T-helper 2 cell treated with Interferon-gamma antibody and Interleukin-4, amounts not matched to agents 100 ng/mL and 5 ng/mL, for 36 hours (primary cell): Measurements from ENCODE around the gene TNFAIP2. TPM values are rescaled to one million over a fixed set of nuclear protein-coding genes. Genes with fewer than 3 reads are reported as not detected.

Experiments used
- intact Hi-C: fragments of 100-400 bp; cut with micrococcal nuclease; formaldehyde crosslinking; loops from one replicate; pipeline ENCODE4 v1.15.1; 2023
- total RNA-seq: library from RNA; stranded (reverse); gene quantifications from 2 replicates; pipeline ENCODE4 v1.2.3, GENCODE V29; 2022

TNFAIP2 gene
- total RNA-seq, 1 donor from 2014 or later, result 0.14 TPM

- intact Hi-C loops, result loop anchor here (5.0 kb wide), 1 partner anchor 402 kb away; no protein-coding TSS in a partner anchor
Observed at GRCh38 chr14:103093856-103094405, 29.3 kb upstream of the TNFAIP2 start.

- intact Hi-C loops, result loop anchor here (5.0 kb wide), 1 partner anchor 402 kb away; no protein-coding TSS in a partner anchor
Observed at GRCh38 chr14:103094406-103095209, 28.7 kb upstream of the TNFAIP2 start, which contains the start of gene EXOC3L4. EXOC3L4 (plus strand) TSS chr14:103094725; CDS start chr14:103100220, 5,495 bp downstream.

GRCh38 chr14:103095210-103095778 lies 28.0 kb upstream of the TNFAIP2 start:
- intact Hi-C loops, result no loop called here

GRCh38 chr14:103096387-103096786 lies 26.9 kb upstream of the TNFAIP2 start:
- intact Hi-C loops, result no loop called here

- intact Hi-C loops, result no loop called here
Observed at GRCh38 chr14:103097244-103097993, 25.8 kb upstream of the TNFAIP2 start.

GRCh38 chr14:103097994-103098957 lies 25.0 kb upstream of the TNFAIP2 start:
- intact Hi-C loops, result no loop called here

GRCh38 chr14:103099081-103099732 lies 24.1 kb upstream of the TNFAIP2 start:
- intact Hi-C loops, result no loop called here

GRCh38 chr14:103099733-103100280 lies 23.5 kb upstream of the TNFAIP2 start:
- intact Hi-C loops, result loop anchor here (10.0 kb wide), 1 partner anchor 85 kb away; no protein-coding TSS in a partner anchor

- intact Hi-C loops, result loop anchor here (10.0 kb wide), 1 partner anchor 84 kb away; no protein-coding TSS in a partner anchor
Observed at GRCh38 chr14:103100281-103101121, 22.8 kb upstream of the TNFAIP2 start.

- intact Hi-C loops, result loop anchor here (10.0 kb wide), 1 partner anchor 83 kb away; no protein-coding TSS in a partner anchor
Observed at GRCh38 chr14:103101257-103101962, 21.9 kb upstream of the TNFAIP2 start.

- intact Hi-C loops, result loop anchor here (10.0 kb wide), 1 partner anchor 83 kb away; no protein-coding TSS in a partner anchor
Observed at GRCh38 chr14:103101963-103102688, 21.1 kb upstream of the TNFAIP2 start.

- intact Hi-C loops, result loop anchor here (10.0 kb wide), 1 partner anchor 82 kb away; no protein-coding TSS in a partner anchor
Observed at GRCh38 chr14:103102689-103103260, 20.5 kb upstream of the TNFAIP2 start.

GRCh38 chr14:103103461-103104388 lies 19.5 kb upstream of the TNFAIP2 start:
- intact Hi-C loops, result loop anchor here (10.0 kb wide), 1 partner anchor 81 kb away; no protein-coding TSS in a partner anchor

- intact Hi-C loops, result loop anchor here (10.0 kb wide), 1 partner anchor 80 kb away; no protein-coding TSS in a partner anchor
Observed at GRCh38 chr14:103104389-103104653, 18.9 kb upstream of the TNFAIP2 start.

- intact Hi-C loops, result loop anchor here (1.0 to 10.0 kb wide), 2 partner anchors 80 to 187 kb away; no protein-coding TSS in a partner anchor
Observed at GRCh38 chr14:103104654-103105452, 18.4 kb upstream of the TNFAIP2 start.
